Endodermal cell (in vitro differentiated cells): ENCODE measurements around the gene SUGCT. TPM values are rescaled to one million over a fixed set of nuclear protein-coding genes. Genes with fewer than 3 reads are reported as not detected.

Source experiments
- DNase-seq: peaks from one replicate; pipeline ENCODE4 v3.0.0-alpha.2; 2017
- H3K27ac ChIP-seq: 2 replicates; pipeline ENCODE4 v1.5.1; 2013; ENCODE audit warnings: mild to moderate bottlenecking, low read depth, low read length, moderate library complexity
- H3K27me3 ChIP-seq: 2 replicates; pipeline ENCODE4 v1.6.1; 2013; ENCODE audit warnings: mild to moderate bottlenecking, low read length, moderate library complexity; ENCODE audit not compliant: insufficient read depth, control insufficient read depth, poor library complexity, severe bottlenecking
- H3K36me3 ChIP-seq: 2 replicates; pipeline ENCODE4 v1.7.0; 2013; ENCODE audit warnings: mild to moderate bottlenecking, low read length, moderate library complexity; ENCODE audit not compliant: control insufficient read depth, insufficient read depth
- H3K4me1 ChIP-seq: one replicate; pipeline ENCODE4 v1.7.0; 2013; ENCODE audit warnings: low read length; ENCODE audit not compliant: control insufficient read depth, insufficient read depth
- H3K4me3 ChIP-seq: 2 replicates; pipeline ENCODE4 v1.5.1; 2013; ENCODE audit warnings: mild to moderate bottlenecking, low read length, moderate library complexity
- H3K9ac ChIP-seq: 2 replicates; pipeline ENCODE4 v1.6.1; 2013; ENCODE audit warnings: mild to moderate bottlenecking, low read length, moderate library complexity; ENCODE audit not compliant: poor library complexity, severe bottlenecking; ENCODE audit errors: extremely low read depth
- H3K9me3 ChIP-seq: 2 replicates; pipeline ENCODE4 v1.6.1; 2013; ENCODE audit warnings: mild to moderate bottlenecking, low read length, moderate library complexity; ENCODE audit not compliant: control insufficient read depth
- H3K27ac Mint-ChIP-seq: 2 replicates; pipeline ENCODE4 v1.8.0; 2020; ENCODE audit warnings: mixed read lengths
- H3K27me3 Mint-ChIP-seq: 2 replicates; pipeline ENCODE4 v1.8.0; 2021; ENCODE audit warnings: mild to moderate bottlenecking, mixed read lengths; ENCODE audit not compliant: insufficient read depth
- H3K36me3 Mint-ChIP-seq: 2 replicates; pipeline ENCODE4 v1.8.0; 2020; ENCODE audit warnings: low read depth, mixed read lengths
- H3K4me1 Mint-ChIP-seq: 2 replicates; pipeline ENCODE4 v1.8.0; 2020; ENCODE audit warnings: mixed read lengths
- H3K4me3 Mint-ChIP-seq: 2 replicates; pipeline ENCODE4 v1.8.0; 2020; ENCODE audit warnings: mild to moderate bottlenecking, moderate library complexity, mixed read lengths
- H3K9me3 Mint-ChIP-seq: 2 replicates; pipeline ENCODE4 v1.8.0; 2020; ENCODE audit warnings: mild to moderate bottlenecking, mixed read lengths
- WGBS, 2 experiments: methylation state at CpG; one replicate each; pipeline versions ENCODE4 v1.1.5 to v1.1.7; 2013; ENCODE audit warnings: missing lambda C conversion rate in 2 of 2, mixed read lengths in 1 of 2; ENCODE audit not compliant: insufficient coverage in 1 of 2, insufficient read length in 1 of 2; 5-methylcytosine and 5-hydroxymethylcytosine counted together
- total RNA-seq, 2 donors: library from RNA; stranded (reverse); fragmentation: NEBNext Ultra II Directional in 1 of 2; extraction: Animal tissue kit (Norgen Biotek cat#: 25700) in 1 of 2; gene quantifications; 2 replicates in 1 of 2; 3 replicates in 1 of 2; pipeline ENCODE4 v1.2.1, GENCODE V29; 2021
- TF ChIP-seq, protein P1 (sequence below): fragments of 200-600 bp; sonication (generic); conservative IDR thresholded peaks from 2 replicates; pipeline ENCODE4 v1.5.0; 2021; ENCODE audit warnings: antibody characterized with exemption, mild to moderate bottlenecking

SUGCT gene
- total RNA-seq, 2 donors from 2014 or later, result 3.6 to 3.9 TPM

- H3K9me3 ChIP-seq, result no peaks in the 10 kb centered on the region
- DNase-seq, result no peak
- no peak overlapping the region for H3K4me3 Mint-ChIP-seq
- H3K27ac ChIP-seq, result no peak overlapping the region
- H3K4me1 Mint-ChIP-seq, result peaks cover 30% of the 10 kb centered on the region
- H3K4me3 ChIP-seq, result no peak overlapping the region
- H3K36me3 ChIP-seq, result no peaks in the 10 kb centered on the region
- no peak overlapping the region for H3K27ac Mint-ChIP-seq
- H3K36me3 Mint-ChIP-seq, result no peaks in the 10 kb centered on the region
- H3K27me3 Mint-ChIP-seq, result no peaks in the 10 kb centered on the region
- no peaks in the 10 kb centered on the region for H3K9me3 Mint-ChIP-seq
- no peak overlapping the region for H3K9ac ChIP-seq
- peaks cover 3% of the 10 kb centered on the region for H3K4me1 ChIP-seq
- TF ChIP-seq, protein P1, sequence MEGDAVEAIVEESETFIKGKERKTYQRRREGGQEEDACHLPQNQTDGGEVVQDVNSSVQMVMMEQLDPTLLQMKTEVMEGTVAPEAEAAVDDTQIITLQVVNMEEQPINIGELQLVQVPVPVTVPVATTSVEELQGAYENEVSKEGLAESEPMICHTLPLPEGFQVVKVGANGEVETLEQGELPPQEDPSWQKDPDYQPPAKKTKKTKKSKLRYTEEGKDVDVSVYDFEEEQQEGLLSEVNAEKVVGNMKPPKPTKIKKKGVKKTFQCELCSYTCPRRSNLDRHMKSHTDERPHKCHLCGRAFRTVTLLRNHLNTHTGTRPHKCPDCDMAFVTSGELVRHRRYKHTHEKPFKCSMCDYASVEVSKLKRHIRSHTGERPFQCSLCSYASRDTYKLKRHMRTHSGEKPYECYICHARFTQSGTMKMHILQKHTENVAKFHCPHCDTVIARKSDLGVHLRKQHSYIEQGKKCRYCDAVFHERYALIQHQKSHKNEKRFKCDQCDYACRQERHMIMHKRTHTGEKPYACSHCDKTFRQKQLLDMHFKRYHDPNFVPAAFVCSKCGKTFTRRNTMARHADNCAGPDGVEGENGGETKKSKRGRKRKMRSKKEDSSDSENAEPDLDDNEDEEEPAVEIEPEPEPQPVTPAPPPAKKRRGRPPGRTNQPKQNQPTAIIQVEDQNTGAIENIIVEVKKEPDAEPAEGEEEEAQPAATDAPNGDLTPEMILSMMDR, result no peak
- WGBS, 2 experiments, result 95 to 100% methylated on average over 1 of the region's 3 CpGs
- no peaks in the 10 kb centered on the region for H3K27me3 ChIP-seq
These were observed 630.8 kb downstream of the SUGCT start for GRCh38 chr7:40765639-40766038.

DNA sequence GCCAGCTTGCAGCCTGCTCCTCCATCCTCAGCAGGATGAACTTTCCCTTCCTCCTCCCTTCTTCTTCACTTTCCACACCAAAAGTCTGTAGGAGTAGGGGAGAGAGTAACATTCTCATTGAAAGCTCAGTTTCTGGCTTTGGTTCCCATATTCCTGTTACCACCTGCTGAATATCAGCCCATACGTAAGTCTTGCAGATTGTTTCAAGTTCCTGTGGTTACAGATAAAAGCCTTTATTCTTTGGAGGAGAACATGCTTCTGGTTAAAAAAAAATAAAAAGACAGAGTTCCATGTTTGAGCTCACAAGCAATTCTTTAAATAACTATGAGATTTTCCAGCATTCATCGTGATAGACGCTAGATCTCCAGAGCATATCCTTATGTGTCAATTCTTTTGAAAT is 637.3 kb downstream of the SUGCT start:
- no peak for DNase-seq
- no peaks in the 10 kb centered on the region for H3K9me3 ChIP-seq
- H3K9ac ChIP-seq, result no peak overlapping the region
- TF ChIP-seq, protein P1, result no peak
- Mint-ChIP-seq H3K27ac (no peak overlapping the region), H3K9me3 (no peaks in the 10 kb centered on the region), H3K36me3 (no peaks in the 10 kb centered on the region), H3K4me1 (peaks cover 8% of the 10 kb centered on the region), H3K27me3 (no peaks in the 10 kb centered on the region), H3K4me3 (no peak overlapping the region)
- 88 to 93% methylated on average over 2 to 3 of the region's 3 CpGs for WGBS, 2 experiments
- no peaks in the 10 kb centered on the region for H3K36me3 ChIP-seq
- no peak overlapping the region for H3K27ac ChIP-seq
- H3K4me3 ChIP-seq, result no peak overlapping the region
- H3K4me1 ChIP-seq, result peaks cover 3% of the 10 kb centered on the region
- H3K27me3 ChIP-seq, result no peaks in the 10 kb centered on the region

- Histone ChIP-seq H3K4me1 (peaks cover 3% of the 10 kb centered on the region), H3K27me3 (no peaks in the 10 kb centered on the region), H3K27ac (no peak overlapping the region), H3K9ac (no peak overlapping the region), H3K9me3 (no peaks in the 10 kb centered on the region), H3K36me3 (no peaks in the 10 kb centered on the region), H3K4me3 (no peak overlapping the region)
- H3K27ac Mint-ChIP-seq, result no peak overlapping the region
- no peak for DNase-seq
- H3K36me3 Mint-ChIP-seq, result no peaks in the 10 kb centered on the region
- H3K27me3 Mint-ChIP-seq, result no peaks in the 10 kb centered on the region
- peaks cover 8% of the 10 kb centered on the region for H3K4me1 Mint-ChIP-seq
- H3K9me3 Mint-ChIP-seq, result no peaks in the 10 kb centered on the region
- 92 to 93% methylated on average over 2 to 3 of the region's 3 CpGs for WGBS, 2 experiments
- H3K4me3 Mint-ChIP-seq, result no peak overlapping the region
- TF ChIP-seq, protein P1, result no peak
These were observed 638.9 kb downstream of the SUGCT start for GRCh38 chr7:40773656-40774055.
